UCSD-AML1 (cell line): ENCODE data around the gene HPDL.
"Not testable (repeated sequence)": the region's sequence is repeated elsewhere in the genome, so short reads cannot be mapped to it uniquely, and the experiment has no call there.

Experiments used
- DNase-seq: peaks from one replicate; lab custom pipeline; 2025; ENCODE audit not compliant: unreplicated experiment; lab: John Stamatoyannopoulos, UW

HPDL gene

GRCh38 chr1:45348966-45349677 lies 22.4 kb downstream of the HPDL start:
- DNase-seq, result no peak

DNA sequence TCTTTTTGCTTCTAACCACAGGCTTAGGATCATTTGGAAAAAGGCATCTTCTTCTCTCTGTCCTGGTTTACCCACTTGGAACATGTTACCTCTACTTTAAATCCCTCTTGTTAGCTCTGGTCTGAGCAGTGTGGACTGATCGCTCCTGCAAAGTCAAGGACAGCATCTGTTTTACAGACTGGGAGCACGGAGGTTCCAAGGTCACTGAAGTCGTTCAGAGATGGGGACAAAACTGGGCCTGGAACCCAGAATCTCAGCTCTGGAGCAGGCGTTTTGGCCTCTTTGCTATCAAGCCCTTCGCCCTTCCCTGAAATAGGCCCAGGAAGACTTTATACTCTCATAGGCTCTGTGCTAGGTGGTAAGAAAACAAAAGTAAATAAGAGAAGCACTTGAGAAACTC lies 24.8 kb downstream of the HPDL start:
- DNase-seq, result no peak

DNA sequence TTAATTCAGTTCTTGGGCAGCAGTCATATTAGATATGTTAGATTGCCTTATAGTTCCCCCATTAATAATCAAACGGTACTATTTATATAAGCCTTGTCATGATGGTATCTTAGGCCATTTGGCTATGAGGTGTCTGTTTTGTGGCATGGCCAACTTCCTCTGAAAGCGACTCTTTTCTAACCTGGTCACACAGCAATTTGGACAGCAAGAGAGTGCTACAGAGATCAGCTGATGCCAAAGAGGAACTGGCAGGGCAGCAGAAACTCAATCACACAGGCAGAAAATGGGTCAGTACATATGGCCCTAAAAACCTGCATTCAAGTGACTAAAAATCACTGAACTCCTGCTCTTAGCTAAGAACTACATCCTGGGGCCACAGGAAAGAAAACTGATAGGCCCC lies 27.0 kb downstream of the HPDL start:
- DNase-seq, result no peak

DNA sequence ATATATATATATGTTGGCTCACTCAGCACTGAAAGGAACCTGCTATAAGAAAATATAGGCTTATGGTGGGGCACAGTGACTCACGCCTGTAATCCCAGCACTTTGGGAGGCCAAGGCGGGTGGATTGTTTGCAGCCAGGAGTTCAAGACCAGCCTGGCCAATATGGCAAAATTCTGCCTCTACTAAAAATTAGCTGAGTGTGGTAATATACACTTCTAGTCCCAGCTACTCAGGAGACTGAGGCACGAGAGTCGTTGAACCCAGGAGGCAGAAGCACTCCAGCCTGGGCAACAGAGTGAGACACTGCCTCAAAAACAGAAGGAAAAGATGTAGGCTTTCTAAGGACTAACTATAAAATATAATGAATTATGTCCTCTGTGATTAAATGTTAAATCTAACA lies 28.1 kb downstream of the HPDL start:
- DNase-seq, result no peak

GRCh38 chr1:45355683-45356082 lies 29.0 kb downstream of the HPDL start:
- no peak for DNase-seq

- no peak for DNase-seq
Observed at GRCh38 chr1:45356186-45356585, 29.5 kb downstream of the HPDL start.

GRCh38 chr1:45359882-45360513 lies 33.3 kb downstream of the HPDL start:
- peak; percentile 41 for DNase-seq

DNA sequence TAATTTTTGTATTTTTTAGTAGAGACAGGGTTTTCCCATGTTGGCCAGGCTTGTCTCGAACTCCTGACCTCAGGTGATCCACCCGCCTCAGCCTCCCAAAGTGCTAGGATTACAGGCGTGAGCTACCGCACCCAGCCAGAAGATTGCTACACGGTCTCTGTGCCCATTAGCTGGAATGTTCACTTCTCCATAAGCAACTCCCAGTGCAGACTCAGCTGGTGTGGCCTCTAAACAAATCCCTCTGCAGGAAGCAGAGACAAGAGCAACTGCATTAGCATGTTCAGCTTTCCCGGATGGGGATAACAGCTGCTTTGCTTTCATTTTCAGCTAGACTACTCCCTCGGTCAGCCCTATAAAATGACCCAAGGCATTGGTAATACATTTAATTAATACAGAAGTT lies 34.3 kb downstream of the HPDL start:
- not testable (repeated sequence) for DNase-seq

DNA sequence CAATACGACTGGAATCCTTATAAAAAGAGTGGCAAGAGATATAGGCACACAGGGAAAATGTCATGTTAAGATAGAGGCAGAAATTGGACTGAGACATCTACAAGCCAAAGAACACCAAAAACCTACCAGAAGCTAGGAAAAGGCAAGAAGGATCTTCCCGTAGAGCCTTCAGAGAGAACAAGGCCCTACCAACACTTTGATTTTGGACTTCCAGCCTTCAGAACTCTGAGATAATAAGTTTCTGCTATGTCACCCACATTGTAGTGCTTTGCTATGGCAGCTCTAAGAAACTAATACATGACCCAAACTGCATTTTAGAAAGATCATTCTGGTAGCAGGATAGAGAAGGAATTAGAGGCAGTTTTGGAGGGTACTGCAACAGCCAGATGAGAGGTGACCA lies 37.6 kb downstream of the HPDL start:
- no peak for DNase-seq

- DNase-seq, result no peak
Observed at GRCh38 chr1:45365051-45365450, 38.4 kb downstream of the HPDL start.

DNA sequence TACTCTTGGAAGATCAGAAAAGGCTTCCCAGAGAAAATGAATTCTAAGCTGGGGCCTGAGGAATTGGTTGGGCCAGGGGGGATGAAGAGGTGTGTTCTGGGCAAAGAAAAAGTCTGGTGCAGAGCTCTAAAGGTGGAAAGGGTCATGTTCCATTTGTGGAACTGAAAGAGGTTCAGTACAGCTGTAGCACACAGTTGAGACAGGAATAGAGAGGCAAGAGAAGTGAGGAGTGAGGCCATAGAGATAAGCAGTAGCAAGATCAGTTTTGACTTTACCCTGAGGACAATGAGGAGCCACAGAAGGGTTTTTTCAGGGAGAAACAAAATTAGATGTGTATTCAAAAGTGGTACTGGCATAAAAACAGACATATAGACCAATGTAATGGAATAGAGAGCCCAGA lies 43.9 kb downstream of the HPDL start:
- DNase-seq, result no peak

GRCh38 chr1:45373573-45373972 lies 46.9 kb downstream of the HPDL start:
- no peak for DNase-seq

DNA sequence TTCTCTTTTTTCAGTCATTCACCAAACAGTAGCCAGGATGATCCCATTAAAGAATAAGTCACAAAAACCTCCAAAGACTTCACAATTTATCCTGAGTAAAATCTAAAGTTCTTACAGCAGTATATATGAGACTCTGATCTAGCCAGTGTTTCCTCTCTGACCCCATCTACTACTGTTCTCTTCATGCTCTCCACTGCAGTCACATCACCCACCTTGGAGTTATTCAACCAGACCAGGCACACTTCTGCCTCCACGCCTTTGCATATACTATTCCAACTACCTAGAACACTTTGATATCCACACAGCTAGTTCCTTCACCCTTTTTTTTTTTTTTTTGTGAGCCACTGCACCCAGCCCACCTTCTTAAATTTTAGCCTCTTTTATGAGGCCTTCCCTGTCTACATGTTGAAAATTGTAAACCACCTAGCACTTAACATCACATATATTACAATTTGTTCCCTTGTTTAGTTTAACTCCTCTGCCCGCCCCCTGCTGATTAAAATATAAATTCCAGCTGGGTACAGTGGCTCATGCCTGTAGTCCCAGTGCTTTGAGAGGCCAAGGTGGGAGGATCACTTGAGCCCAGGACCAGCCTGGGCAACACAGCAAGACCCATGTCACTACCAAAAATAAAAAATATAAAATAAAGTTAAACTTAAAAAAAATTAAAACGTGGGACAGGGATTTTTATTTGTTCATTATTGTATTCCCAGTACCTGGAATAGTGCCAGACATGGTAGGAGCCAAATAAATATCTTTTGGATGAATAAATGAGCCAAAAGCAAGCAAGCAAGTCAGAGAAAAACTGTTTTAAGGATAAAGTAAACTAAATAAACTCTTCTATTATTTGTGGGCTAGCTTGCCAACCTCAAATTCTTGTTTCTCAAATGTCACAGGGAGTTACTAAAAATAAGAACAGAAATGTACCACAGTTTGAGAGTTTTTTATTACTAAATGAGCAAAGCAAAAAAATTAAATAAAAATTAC lies 48.7 kb downstream of the HPDL start:
- no peak for DNase-seq

GRCh38 chr1:45378184-45378583 lies 51.5 kb downstream of the HPDL start:
- no peak for DNase-seq
